ENCODE results near the gene ZNF644.
"Not testable (repeated sequence)": the region's sequence is repeated elsewhere in the genome, so short reads cannot be mapped to it uniquely, and the experiment has no call there.

Gene ZNF644

GRCh38 chr1:90911353-90911752 lies 110.5 kb downstream of the ZNF644 start:
- Histone ChIP-seq H3K79me2 (ENCODE audit: low read length) (no peaks in the 10 kb centered on the region; the same call in 1 of the 2 replicates), H3K9me3 (replicated peaks; ENCODE audit: insufficient read depth, low read length) (no peaks in the 10 kb centered on the region)
- DNase-seq: no peak

GRCh38 chr1:90902672-90903071 lies 119.2 kb downstream of the ZNF644 start:
- H3K9ac ChIP-seq (ENCODE audit: low read length): no peak overlapping the region
- no peaks in the 10 kb centered on the region for H3K9me3 ChIP-seq (replicated peaks; ENCODE audit: insufficient read depth, low read length)
- no peaks in the 10 kb centered on the region for H3K9me2 ChIP-seq (replicated peaks; ENCODE audit: insufficient read depth, low read length)
- no peaks in the 10 kb centered on the region for H3K4me1 ChIP-seq (ENCODE audit: low read length)
- 0 out of 2 replicates have a peak, but pooled peaks cover 3% of the 10 kb centered on the region for H3K79me2 ChIP-seq (ENCODE audit: low read length)
- no peak for TF ChIP-seq EZH2 (optimal IDR thresholded peaks at IDR 0.05; ENCODE audit: low read depth, low read length)
- no peak for TF ChIP-seq EZH2phosphoT487 (IDR thresholded peaks at IDR 0.05; ENCODE audit: low read length)
- no peak for TF ChIP-seq CTCF (IDR thresholded peaks at IDR 0.05; ENCODE audit: low read length)
- H4K20me1 ChIP-seq (ENCODE audit: insufficient read depth, low read length): 0 out of 2 replicates have a peak, but pooled peaks cover 4% of the 10 kb centered on the region
- no peak overlapping the region for H2AFZ ChIP-seq (ENCODE audit: low read length)
- no peak for DNase-seq
- no peak overlapping the region for H3K4me3 ChIP-seq (ENCODE audit: low read length)
- H3K36me3 ChIP-seq (replicated peaks; ENCODE audit: insufficient read depth, low read length): no peaks in the 10 kb centered on the region
- no peak overlapping the region for H3K27ac ChIP-seq (ENCODE audit: low read length)
- H3F3A ChIP-seq (ENCODE audit: insufficient read depth, low read length): no peaks in the 10 kb centered on the region
- no peak overlapping the region for H3K4me2 ChIP-seq (ENCODE audit: low read depth, low read length)
- no peaks in the 10 kb centered on the region for H3K27me3 ChIP-seq (replicated peaks; ENCODE audit: insufficient read depth, low read length)

More at GRCh38 chr1:90911353-90911752, 110.5 kb downstream of the ZNF644 start:
- H2AFZ ChIP-seq (ENCODE audit: low read length): no peak overlapping the region
- H3K36me3 ChIP-seq (replicated peaks; ENCODE audit: insufficient read depth, low read length): peaks cover 4% of the 10 kb centered on the region; the same call in 1 of the 2 replicates
- H3K4me2 ChIP-seq (ENCODE audit: low read depth, low read length): no peak overlapping the region
- no peaks in the 10 kb centered on the region for H3K27me3 ChIP-seq (replicated peaks; ENCODE audit: insufficient read depth, low read length)
- no peaks in the 10 kb centered on the region for H3K4me1 ChIP-seq (ENCODE audit: low read length)
- no peak overlapping the region for H3K4me3 ChIP-seq (ENCODE audit: low read length)
- no peaks in the 10 kb centered on the region for H4K20me1 ChIP-seq (ENCODE audit: insufficient read depth, low read length)
- TF ChIP-seq CTCF (IDR thresholded peaks at IDR 0.05; ENCODE audit: low read length): no peak
- no peak for TF ChIP-seq EZH2 (optimal IDR thresholded peaks at IDR 0.05; ENCODE audit: low read depth, low read length)
- TF ChIP-seq EZH2phosphoT487 (IDR thresholded peaks at IDR 0.05; ENCODE audit: low read length): no peak
- H3K9ac ChIP-seq (ENCODE audit: low read length): no peak overlapping the region
- no peaks in the 10 kb centered on the region for H3F3A ChIP-seq (ENCODE audit: insufficient read depth, low read length)
- H3K9me2 ChIP-seq (replicated peaks; ENCODE audit: insufficient read depth, low read length): no peaks in the 10 kb centered on the region
- H3K27ac ChIP-seq (ENCODE audit: low read length): no peak overlapping the region

- H3K27ac ChIP-seq (ENCODE audit: low read length): no peak overlapping the region
- no peak overlapping the region for H3K4me2 ChIP-seq (ENCODE audit: low read depth, low read length)
- TF ChIP-seq CTCF (IDR thresholded peaks at IDR 0.05; ENCODE audit: low read length): no peak
- TF ChIP-seq EZH2 (optimal IDR thresholded peaks at IDR 0.05; ENCODE audit: low read depth, low read length): no peak
- TF ChIP-seq EZH2phosphoT487 (IDR thresholded peaks at IDR 0.05; ENCODE audit: low read length): no peak
- H3K4me1 ChIP-seq (ENCODE audit: low read length): no peaks in the 10 kb centered on the region
- no peaks in the 10 kb centered on the region for H3K36me3 ChIP-seq (replicated peaks; ENCODE audit: insufficient read depth, low read length)
- no peak overlapping the region for H2AFZ ChIP-seq (ENCODE audit: low read length)
- no peaks in the 10 kb centered on the region for H3K27me3 ChIP-seq (replicated peaks; ENCODE audit: insufficient read depth, low read length)
- no peaks in the 10 kb centered on the region for H3F3A ChIP-seq (ENCODE audit: insufficient read depth, low read length)
- H4K20me1 ChIP-seq (ENCODE audit: insufficient read depth, low read length): 0 out of 2 replicates have a peak, but pooled peaks cover 4% of the 10 kb centered on the region
- no peaks in the 10 kb centered on the region for H3K9me3 ChIP-seq (replicated peaks; ENCODE audit: insufficient read depth, low read length)
- H3K9ac ChIP-seq (ENCODE audit: low read length): no peak overlapping the region
- H3K4me3 ChIP-seq (ENCODE audit: low read length): no peak overlapping the region
- H3K9me2 ChIP-seq (replicated peaks; ENCODE audit: insufficient read depth, low read length): no peaks in the 10 kb centered on the region
- no peak for DNase-seq
- H3K79me2 ChIP-seq (ENCODE audit: low read length): 0 out of 2 replicates have a peak, but pooled peaks cover 3% of the 10 kb centered on the region
Observed at GRCh38 chr1:90899263-90899662, 122.6 kb downstream of the ZNF644 start.

- H3K4me3 ChIP-seq (ENCODE audit: low read length); H3K9ac ChIP-seq (ENCODE audit: low read length); H3F3A ChIP-seq (ENCODE audit: insufficient read depth, low read length); H3K9me3 ChIP-seq (replicated peaks; ENCODE audit: insufficient read depth, low read length); H3K36me3 ChIP-seq (replicated peaks; ENCODE audit: insufficient read depth, low read length); H3K27ac ChIP-seq (ENCODE audit: low read length); DNase-seq; H3K27me3 ChIP-seq (replicated peaks; ENCODE audit: insufficient read depth, low read length); H3K79me2 ChIP-seq (ENCODE audit: low read length); H4K20me1 ChIP-seq (ENCODE audit: insufficient read depth, low read length); H3K4me1 ChIP-seq (ENCODE audit: low read length); H3K4me2 ChIP-seq (ENCODE audit: low read depth, low read length); H3K9me2 ChIP-seq (replicated peaks; ENCODE audit: insufficient read depth, low read length); H2AFZ ChIP-seq (ENCODE audit: low read length): not testable (repeated sequence)
Observed at GRCh38 chr1:90893679-90894078, 128.2 kb downstream of the ZNF644 start.

GRCh38 chr1:90892884-90893283 lies 129.0 kb downstream of the ZNF644 start:
- not testable (repeated sequence) for H3K4me1 ChIP-seq (ENCODE audit: low read length); H3F3A ChIP-seq (ENCODE audit: insufficient read depth, low read length); H3K9ac ChIP-seq (ENCODE audit: low read length); DNase-seq; H3K4me2 ChIP-seq (ENCODE audit: low read depth, low read length); H4K20me1 ChIP-seq (ENCODE audit: insufficient read depth, low read length); H2AFZ ChIP-seq (ENCODE audit: low read length); H3K79me2 ChIP-seq (ENCODE audit: low read length); H3K36me3 ChIP-seq (replicated peaks; ENCODE audit: insufficient read depth, low read length); H3K4me3 ChIP-seq (ENCODE audit: low read length); H3K27me3 ChIP-seq (replicated peaks; ENCODE audit: insufficient read depth, low read length); H3K27ac ChIP-seq (ENCODE audit: low read length); H3K9me3 ChIP-seq (replicated peaks; ENCODE audit: insufficient read depth, low read length); H3K9me2 ChIP-seq (replicated peaks; ENCODE audit: insufficient read depth, low read length)

GRCh38 chr1:90892196-90892595 lies 129.6 kb downstream of the ZNF644 start:
- not testable (repeated sequence) for H4K20me1 ChIP-seq (ENCODE audit: insufficient read depth, low read length); H3K4me2 ChIP-seq (ENCODE audit: low read depth, low read length); H3K27ac ChIP-seq (ENCODE audit: low read length); H3K9ac ChIP-seq (ENCODE audit: low read length); H3K9me2 ChIP-seq (replicated peaks; ENCODE audit: insufficient read depth, low read length); H3K4me1 ChIP-seq (ENCODE audit: low read length); H3K4me3 ChIP-seq (ENCODE audit: low read length); DNase-seq; H3K36me3 ChIP-seq (replicated peaks; ENCODE audit: insufficient read depth, low read length); H2AFZ ChIP-seq (ENCODE audit: low read length); H3K27me3 ChIP-seq (replicated peaks; ENCODE audit: insufficient read depth, low read length); H3K79me2 ChIP-seq (ENCODE audit: low read length); H3F3A ChIP-seq (ENCODE audit: insufficient read depth, low read length); H3K9me3 ChIP-seq (replicated peaks; ENCODE audit: insufficient read depth, low read length)
